Kidney (tissue), 14 donors: Measurements from ENCODE around the gene CPVL. TPM values are rescaled to one million over a fixed set of nuclear protein-coding genes. Genes with fewer than 3 reads are reported as not detected.

ENCODE experiments used
- DNase-seq, 5 donors: peaks; one replicate each; pipeline ENCODE4 v3.0.0-alpha.2; 2013 to 2020
- FAIRE-seq: peaks from 2 replicates; lab custom pipeline; 2012; peaks lifted over from hg19 to GRCh38; lab: Jason Lieb, UNC
- H3K27ac ChIP-seq, 2 donors: one replicate each; pipeline ENCODE4 v1.7.0; 2013; ENCODE audit warnings: low read depth in 2 of 2, low read length in 2 of 2, inconsistent platforms in 1 of 2
- H3K27me3 ChIP-seq: one replicate; pipeline ENCODE4 v1.7.1; 2013; ENCODE audit warnings: low read length, inconsistent platforms; ENCODE audit not compliant: control insufficient read depth, insufficient read depth
- H3K36me3 ChIP-seq, 3 donors: one replicate each; pipeline versions ENCODE4 v1.7.0 to v1.7.1; 2013; ENCODE audit warnings: low read length in 3 of 3, control low read depth in 1 of 3, inconsistent platforms in 1 of 3; ENCODE audit not compliant: insufficient read depth in 3 of 3, control insufficient read depth in 2 of 3
- H3K4me1 ChIP-seq, 3 donors: one replicate each; pipeline versions ENCODE4 v1.7.0 to v1.7.1; 2013; ENCODE audit warnings: low read length in 3 of 3, inconsistent platforms in 1 of 3, low read depth in 1 of 3; ENCODE audit not compliant: control insufficient read depth in 2 of 3, insufficient read depth in 2 of 3
- H3K4me3 ChIP-seq, 3 donors: one replicate each; pipeline versions ENCODE4 v1.7.0 to v1.8.1; 2013; ENCODE audit warnings: low read length in 3 of 3, control low read depth in 1 of 3, inconsistent platforms in 1 of 3
- H3K9ac ChIP-seq, 3 donors: one replicate each; pipeline versions ENCODE4 v1.7.0 to v1.7.1; 2013; ENCODE audit warnings: low read length in 3 of 3, control low read depth in 1 of 3, inconsistent platforms in 1 of 3
- H3K9me3 ChIP-seq, 3 donors: one replicate each; pipeline versions ENCODE4 v1.7.0 to v1.7.1; 2013; ENCODE audit warnings: low read length in 3 of 3, control low read depth in 1 of 3, inconsistent platforms in 1 of 3; ENCODE audit not compliant: control insufficient read depth in 2 of 3, insufficient read depth in 1 of 3
- intact Hi-C: fragments of 100-400 bp; cut with DNase I; formaldehyde crosslinking; loops from one replicate; pipeline ENCODE4 v1.11.1; 2022
- polyA plus RNA-seq: library from polyadenylated mRNA; stranded (reverse); fragments of 350-450 nt; fragmentation: Illumina TruSeq; extraction: RNeasy Lipid Tissue Mini Kit (QIAGEN cat#74804); gene quantifications from one replicate; pipeline ENCODE4 v1.2.3, GENCODE V29; 2014; ENCODE audit warnings: low read depth, low replicate concordance; ENCODE audit not compliant: insufficient read depth
- total RNA-seq: library from RNA; stranded (reverse); fragmentation: NEBNext Ultra II Directional; extraction: Animal tissue kit (Norgen Biotek cat#: 25700); gene quantifications from one replicate; pipeline ENCODE4 v1.2.1, GENCODE V29; 2021
- TF ChIP-seq, protein P1 (sequence below): IDR thresholded peaks from 3 replicates; pipeline ENCODE4 v1.5.1; 2012; ENCODE audit warnings: mild to moderate bottlenecking, moderate library complexity, borderline replicate concordance; ENCODE audit not compliant: insufficient read depth; ENCODE audit errors: extremely low read depth
- donor health status: control.
- donor health status: control.
- donor health status: control.
- donor health status: control.
- donor health status: control.
- donor health status: DM: yes; HTN: yes; CAD: no.
- donor health status: Normal renal cell carcinoma (clear cell type).

CPVL gene
- total and polyA plus RNA-seq, 2 donors from 2014 or later, result 104 to 133 TPM

DNA sequence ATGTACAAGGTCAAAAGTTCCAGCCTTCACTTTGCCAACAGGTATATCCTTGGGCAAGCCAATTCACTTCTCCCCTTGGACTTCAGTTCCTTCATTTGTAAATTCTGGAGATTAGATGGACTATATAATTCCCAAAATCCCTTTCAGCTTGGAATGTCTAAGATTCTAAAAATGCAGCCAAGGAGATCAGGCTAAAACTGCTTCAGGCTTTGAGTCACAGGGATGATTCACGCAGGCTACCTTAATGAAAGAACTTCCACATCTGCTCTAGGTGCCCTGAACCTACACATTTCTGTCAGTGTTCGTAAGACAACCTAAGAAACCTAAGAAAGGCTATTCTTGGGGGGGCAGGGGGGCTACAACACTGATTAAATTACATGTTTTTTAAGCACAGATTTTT, 7.1 kb downstream of the CPVL start:
- Histone ChIP-seq H3K27me3 (no peaks in the 10 kb centered on the region), H3K9me3 (peaks cover 0 to 4% (median 0%) of the 10 kb centered on the region in 3 donors), H3K9ac (no peak overlapping the region), H3K4me1 (peaks cover 0 to 11% (median 7%) of the 10 kb centered on the region in 3 donors), H3K36me3 (no peaks in the 10 kb centered on the region), H3K4me3 (no peak overlapping the region), H3K27ac (no peak overlapping the region)
- FAIRE-seq (no peak), DNase-seq (no peak)
- intact Hi-C loops, result no loop called here
- TF ChIP-seq, protein P1, sequence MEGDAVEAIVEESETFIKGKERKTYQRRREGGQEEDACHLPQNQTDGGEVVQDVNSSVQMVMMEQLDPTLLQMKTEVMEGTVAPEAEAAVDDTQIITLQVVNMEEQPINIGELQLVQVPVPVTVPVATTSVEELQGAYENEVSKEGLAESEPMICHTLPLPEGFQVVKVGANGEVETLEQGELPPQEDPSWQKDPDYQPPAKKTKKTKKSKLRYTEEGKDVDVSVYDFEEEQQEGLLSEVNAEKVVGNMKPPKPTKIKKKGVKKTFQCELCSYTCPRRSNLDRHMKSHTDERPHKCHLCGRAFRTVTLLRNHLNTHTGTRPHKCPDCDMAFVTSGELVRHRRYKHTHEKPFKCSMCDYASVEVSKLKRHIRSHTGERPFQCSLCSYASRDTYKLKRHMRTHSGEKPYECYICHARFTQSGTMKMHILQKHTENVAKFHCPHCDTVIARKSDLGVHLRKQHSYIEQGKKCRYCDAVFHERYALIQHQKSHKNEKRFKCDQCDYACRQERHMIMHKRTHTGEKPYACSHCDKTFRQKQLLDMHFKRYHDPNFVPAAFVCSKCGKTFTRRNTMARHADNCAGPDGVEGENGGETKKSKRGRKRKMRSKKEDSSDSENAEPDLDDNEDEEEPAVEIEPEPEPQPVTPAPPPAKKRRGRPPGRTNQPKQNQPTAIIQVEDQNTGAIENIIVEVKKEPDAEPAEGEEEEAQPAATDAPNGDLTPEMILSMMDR, result no peak

DNA sequence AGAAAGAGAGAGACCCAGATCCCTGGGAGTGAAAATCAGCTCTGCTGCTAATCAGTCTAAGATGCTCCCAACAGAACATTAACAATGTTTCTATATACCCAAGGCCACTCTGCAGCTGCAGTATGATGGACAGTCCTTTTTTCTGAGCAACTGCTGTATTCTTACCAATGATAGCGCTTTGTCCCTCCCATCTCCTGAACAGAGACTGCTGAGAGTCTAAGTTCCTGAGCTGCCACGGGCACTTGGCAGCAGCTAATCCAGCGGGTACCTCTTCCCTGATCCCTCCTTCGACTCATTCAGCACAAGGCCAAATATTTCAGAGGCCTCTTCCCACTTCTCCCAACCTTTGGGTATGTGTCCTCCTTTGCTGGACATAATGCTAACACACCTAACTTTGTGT, 7.7 kb downstream of the CPVL start:
- FAIRE-seq, result no peak
- no peaks in the 10 kb centered on the region for H3K27me3 ChIP-seq
- peaks cover 0 to 4% (median 0%) of the 10 kb centered on the region in 3 donors for H3K9me3 ChIP-seq
- intact Hi-C loops, result no loop called here
- H3K36me3 ChIP-seq, result no peaks in the 10 kb centered on the region
- H3K27ac ChIP-seq, result no peak overlapping the region
- TF ChIP-seq, protein P1, result no peak
- no peak overlapping the region for H3K9ac ChIP-seq
- no peak overlapping the region for H3K4me3 ChIP-seq
- no peak for DNase-seq
- peaks cover 0 to 11% (median 7%) of the 10 kb centered on the region in 3 donors for H3K4me1 ChIP-seq

DNA sequence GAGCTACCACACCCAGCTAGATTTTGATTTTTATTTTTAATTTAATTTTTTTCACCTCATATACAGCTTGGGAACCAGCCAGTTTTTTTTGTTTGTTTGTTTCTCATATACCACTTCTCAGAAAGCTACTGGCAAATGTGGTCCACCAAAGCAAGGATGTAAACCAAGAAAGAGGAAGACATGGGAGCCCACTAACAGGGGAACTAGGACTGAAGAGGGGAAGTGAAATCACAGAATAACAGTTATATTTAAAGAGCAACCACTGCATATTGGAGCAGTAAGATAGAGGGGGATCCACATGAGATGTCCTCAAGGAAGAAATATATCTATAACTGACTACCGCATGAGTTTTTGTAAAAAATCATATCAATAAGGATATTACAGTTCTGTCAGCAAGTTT, 10.5 kb downstream of the CPVL start:
- Histone ChIP-seq H3K27me3 (no peaks in the 10 kb centered on the region), H3K9me3 (peaks cover 0 to 4% (median 0%) of the 10 kb centered on the region in 3 donors), H3K4me3 (no peak overlapping the region), H3K9ac (no peak overlapping the region), H3K27ac (no peak overlapping the region), H3K4me1 (peaks cover 0 to 8% (median 7%) of the 10 kb centered on the region in 3 donors), H3K36me3 (no peaks in the 10 kb centered on the region)
- TF ChIP-seq, protein P1, result no peak
- intact Hi-C loops, result no loop called here
- no peak for DNase-seq
- no peak for FAIRE-seq

DNA sequence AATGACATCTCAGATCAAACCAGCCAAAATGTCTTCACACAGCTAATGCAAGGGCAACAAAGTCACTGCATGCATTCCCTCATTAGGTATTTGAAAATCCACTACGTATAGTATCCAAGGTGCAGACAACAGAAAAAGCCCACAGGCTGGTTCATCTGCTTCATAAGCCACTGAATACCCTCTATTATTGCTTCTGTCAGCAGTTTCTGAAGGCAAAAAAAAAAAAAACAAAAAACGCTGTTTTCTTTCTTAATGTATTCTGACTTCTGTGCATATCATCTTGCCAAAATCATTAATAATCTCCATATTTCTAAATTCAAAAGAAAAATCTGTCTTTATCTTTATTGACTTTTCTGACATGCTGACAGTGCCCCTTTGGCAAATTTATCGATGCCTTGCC, 13.4 kb downstream of the CPVL start:
- Histone ChIP-seq H3K9ac (no peak overlapping the region), H3K9me3 (peaks cover 0 to 4% (median 0%) of the 10 kb centered on the region in 3 donors), H3K27me3 (no peaks in the 10 kb centered on the region), H3K4me3 (no peak overlapping the region), H3K4me1 (no peaks in the 10 kb centered on the region), H3K27ac (no peak overlapping the region), H3K36me3 (no peaks in the 10 kb centered on the region)
- intact Hi-C loops, result no loop called here
- TF ChIP-seq, protein P1, result no peak
- DNase-seq, result no peak
- no peak for FAIRE-seq
